GM10248 (cell line): ENCODE measurements around the gene ZCCHC4.

Source experiments
- CTCF ChIA-PET: fragments of 300-600 bp; sonication (Branson Sonifier 250); formaldehyde crosslinking; extraction: SDS; loops from one replicate; lab custom pipeline; 2021; ENCODE audit warnings: antibody characterized with exemption; lab: Yijun Ruan, JAX
- POLR2A ChIA-PET: fragments of 350-650 bp; sonication (Branson Sonifier 250); formaldehyde crosslinking; extraction: SDS; loops from one replicate; lab custom pipeline; 2020; ENCODE audit warnings: antibody characterized with exemption; lab: Yijun Ruan, JAX
- DNase-seq: peaks from one replicate; pipeline ENCODE4 v3.0.0; 2012; ENCODE audit errors: extremely low spot score
- TF ChIP-seq, protein P1 (sequence below): IDR thresholded peaks from 2 replicates; pipeline ENCODE4 v1.5.1; 2012; ENCODE audit warnings: mild to moderate bottlenecking, low read depth; ENCODE audit errors: extremely low read depth, missing control alignments, control extremely low read depth

ZCCHC4 gene

DNA sequence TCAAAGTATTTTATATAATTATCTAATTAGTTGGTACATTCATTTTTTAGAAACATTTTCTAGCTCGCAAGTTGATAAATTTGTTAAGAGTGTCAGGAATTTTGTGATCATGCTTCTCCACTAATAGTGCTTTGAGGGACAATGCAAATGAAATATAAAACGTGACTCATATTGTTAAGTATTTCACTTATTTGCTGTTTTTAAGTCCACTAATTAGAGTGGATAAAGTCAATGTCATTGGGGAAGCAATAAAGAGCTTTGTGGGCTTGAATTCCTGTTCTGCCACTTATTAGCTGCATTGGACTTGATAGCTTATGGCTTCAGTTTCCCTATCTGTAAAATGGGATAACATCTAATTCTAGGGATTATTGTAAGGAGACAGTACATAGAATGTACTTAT is 38.0 kb downstream of the ZCCHC4 start:
- DNase-seq: no peak
- CTCF ChIA-PET: interaction anchor here (2.2 to 4.7 kb wide), 3 partner anchors 16 to 38 kb away, joined by 12 to 34 read pairs (median 29); partner anchors contain the start of gene ZCCHC4
- POLR2A ChIA-PET: no interaction called here

DNA sequence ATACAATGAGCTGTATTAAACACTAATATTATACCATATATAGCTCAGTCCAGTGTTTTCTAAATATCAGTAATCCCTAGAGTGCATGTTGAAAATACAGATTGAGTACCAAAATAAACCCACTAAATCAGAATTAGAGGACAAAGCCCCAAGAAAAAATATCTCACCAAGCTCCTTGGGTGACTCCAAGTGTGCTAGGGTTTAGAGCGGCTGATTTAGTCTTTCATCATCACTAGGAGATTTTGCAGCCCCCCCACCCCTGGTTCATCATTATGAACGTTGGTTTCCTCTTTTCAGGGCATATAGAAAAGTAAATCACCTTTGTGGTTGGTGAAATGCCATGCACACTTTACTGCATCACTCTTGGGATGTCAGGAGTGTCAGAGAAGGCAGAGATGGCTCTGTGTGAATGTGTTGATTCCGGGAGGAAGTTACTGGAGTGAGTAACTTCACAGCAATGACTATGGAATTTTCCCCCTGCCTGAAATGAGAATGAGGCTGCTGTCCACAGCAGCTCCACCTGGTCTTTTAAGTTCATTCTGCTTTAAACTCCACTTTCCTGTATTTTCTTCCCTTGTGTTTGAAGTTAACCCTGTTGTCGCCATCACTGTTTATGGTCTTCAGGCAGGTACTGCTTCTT is 39.3 kb downstream of the ZCCHC4 start:
- TF ChIP-seq, protein P1, sequence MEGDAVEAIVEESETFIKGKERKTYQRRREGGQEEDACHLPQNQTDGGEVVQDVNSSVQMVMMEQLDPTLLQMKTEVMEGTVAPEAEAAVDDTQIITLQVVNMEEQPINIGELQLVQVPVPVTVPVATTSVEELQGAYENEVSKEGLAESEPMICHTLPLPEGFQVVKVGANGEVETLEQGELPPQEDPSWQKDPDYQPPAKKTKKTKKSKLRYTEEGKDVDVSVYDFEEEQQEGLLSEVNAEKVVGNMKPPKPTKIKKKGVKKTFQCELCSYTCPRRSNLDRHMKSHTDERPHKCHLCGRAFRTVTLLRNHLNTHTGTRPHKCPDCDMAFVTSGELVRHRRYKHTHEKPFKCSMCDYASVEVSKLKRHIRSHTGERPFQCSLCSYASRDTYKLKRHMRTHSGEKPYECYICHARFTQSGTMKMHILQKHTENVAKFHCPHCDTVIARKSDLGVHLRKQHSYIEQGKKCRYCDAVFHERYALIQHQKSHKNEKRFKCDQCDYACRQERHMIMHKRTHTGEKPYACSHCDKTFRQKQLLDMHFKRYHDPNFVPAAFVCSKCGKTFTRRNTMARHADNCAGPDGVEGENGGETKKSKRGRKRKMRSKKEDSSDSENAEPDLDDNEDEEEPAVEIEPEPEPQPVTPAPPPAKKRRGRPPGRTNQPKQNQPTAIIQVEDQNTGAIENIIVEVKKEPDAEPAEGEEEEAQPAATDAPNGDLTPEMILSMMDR: no peak
- no peak for DNase-seq
- ChIA-PET CTCF (interaction anchor here (0.7 to 4.7 kb wide), 5 partner anchors 15 to 172 kb away, joined by 3 to 34 read pairs (median 12); partner anchors contain the start of gene ZCCHC4), POLR2A (no interaction called here)

More for the DNA sequence above, 38.0 kb downstream of the ZCCHC4 start:
- TF ChIP-seq, protein P1: no peak

DNA sequence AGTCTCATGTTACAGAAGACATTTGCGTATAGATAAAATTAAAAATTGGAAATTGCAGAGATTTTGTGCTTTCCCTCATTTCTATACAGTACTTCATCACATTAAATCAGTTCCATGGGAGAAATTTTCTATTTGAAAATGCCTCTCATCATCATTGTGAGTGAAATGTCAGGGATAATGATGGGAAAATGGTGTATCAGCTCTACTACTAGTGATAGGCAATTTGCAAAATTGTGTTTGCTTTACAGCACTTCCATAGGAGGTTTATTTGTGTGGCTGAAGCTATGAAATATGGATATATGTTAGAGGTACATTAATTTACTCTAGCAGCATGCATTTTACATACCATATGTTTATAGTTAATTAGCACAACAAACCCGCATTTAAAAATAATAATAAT is 43.5 kb downstream of the ZCCHC4 start:
- POLR2A ChIA-PET: no interaction called here

DNA sequence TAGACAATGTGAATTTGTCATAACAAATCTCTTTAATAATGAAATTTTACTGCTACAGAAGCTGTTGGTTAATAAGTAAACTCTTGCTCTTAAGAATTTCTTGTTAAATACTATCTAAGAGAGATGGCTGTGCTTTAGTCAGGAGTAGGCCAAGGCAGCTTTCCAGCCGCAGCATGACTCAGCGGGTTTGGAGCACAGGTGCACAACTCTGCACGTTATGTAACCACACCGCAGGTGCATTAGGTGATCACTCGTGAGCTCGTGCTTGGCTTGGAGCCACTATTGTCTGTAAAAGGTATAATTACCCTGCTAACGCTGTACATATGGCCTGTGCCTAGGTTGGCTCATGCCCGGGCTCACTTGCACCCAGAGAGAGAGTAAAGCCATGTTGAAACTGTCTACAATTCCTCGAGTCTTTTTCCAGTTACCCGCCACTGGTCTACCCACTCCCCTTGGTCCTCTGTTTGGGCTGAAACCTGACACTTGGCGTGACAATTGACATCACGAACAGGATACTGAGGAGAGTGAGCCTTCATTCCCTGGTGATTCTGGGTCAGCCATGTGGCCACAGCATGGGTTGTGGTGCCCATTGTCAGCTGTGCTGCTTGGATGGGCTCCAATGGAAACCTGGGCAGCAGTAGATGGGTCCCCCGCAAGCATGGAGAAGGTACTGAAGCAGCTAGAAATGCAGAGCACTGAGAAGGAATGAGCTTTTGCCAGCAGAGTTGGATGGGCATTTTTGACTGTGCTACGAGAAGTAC is 46.1 kb downstream of the ZCCHC4 start:
- no peak for DNase-seq
- ChIA-PET POLR2A (no interaction called here), CTCF (interaction anchor here (0.9 to 4.5 kb wide), 6 partner anchors 8 to 378 kb away, joined by 3 to 42 read pairs (median 4); partner anchors contain the start of gene ZCCHC4)
- TF ChIP-seq, protein P1: no peak

More for the DNA sequence above, 43.5 kb downstream of the ZCCHC4 start:
- TF ChIP-seq, protein P1: no peak
- DNase-seq: no peak
- CTCF ChIA-PET: interaction anchor here (1.0 to 4.5 kb wide), 6 partner anchors 11 to 376 kb away, joined by 3 to 42 read pairs (median 6); partner anchors contain the start of gene ZCCHC4

DNA sequence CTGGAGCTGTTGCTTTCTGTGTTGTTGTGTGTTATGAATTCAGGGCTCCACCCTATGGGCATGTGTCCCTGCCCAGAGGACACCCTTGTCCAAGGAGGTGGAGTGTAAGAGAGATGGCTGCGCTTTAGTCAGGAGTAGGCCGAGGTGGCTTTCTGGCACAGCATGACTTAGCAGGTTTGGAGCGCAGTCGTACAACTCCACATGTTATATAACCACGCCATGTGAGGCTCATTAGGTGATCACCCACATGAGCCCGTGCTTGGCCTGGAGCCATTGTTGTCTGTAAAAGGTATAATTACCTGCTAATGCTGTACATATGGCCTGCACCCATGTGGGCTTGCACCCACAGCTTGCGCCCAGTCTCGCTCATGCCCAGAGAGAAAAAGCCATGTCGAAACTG is 48.7 kb downstream of the ZCCHC4 start:
- ChIA-PET POLR2A (no interaction called here), CTCF (no interaction called here)
- TF ChIP-seq, protein P1: no peak
- DNase-seq: no peak

DNA sequence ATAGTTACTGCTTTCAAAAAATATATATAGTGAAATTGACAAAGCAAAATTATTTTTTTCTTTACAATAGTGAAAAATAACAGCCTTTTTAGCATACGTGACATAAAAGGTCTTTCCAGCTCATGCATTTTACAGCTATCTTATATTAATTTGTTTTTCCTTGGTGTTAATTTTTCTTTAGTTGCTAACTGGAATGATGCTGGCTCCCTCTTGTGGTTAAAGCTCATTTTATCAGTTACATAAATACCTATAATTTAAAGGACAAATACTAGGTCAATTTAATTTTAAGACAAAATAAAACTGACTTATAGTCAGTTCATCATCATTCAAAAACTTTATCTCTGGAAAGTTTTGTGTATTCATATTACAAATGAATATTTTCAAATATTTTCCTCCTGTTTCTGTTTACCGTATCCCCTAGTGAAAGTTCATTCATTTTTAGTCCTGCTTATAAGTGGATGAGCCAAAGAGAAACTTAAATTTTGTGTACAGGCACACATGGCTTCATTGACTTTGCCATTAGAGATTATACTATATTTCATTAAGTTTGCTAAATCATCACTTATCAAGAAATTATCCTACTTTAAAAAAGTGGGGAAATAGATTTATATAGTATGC is 54.5 kb downstream of the ZCCHC4 start:
- ChIA-PET CTCF (interaction anchor here (0.6 to 6.2 kb wide), 28 partner anchors 9 to 878 kb away, joined by 3 to 56 read pairs (median 4); partner anchors contain the start of genes PI4K2B and ZCCHC4), POLR2A (no interaction called here)
- TF ChIP-seq, protein P1: peak; percentile 59
- peak; percentile 33 for DNase-seq
